ENCODE measurements around the gene FAM76A.
"Not testable (repeated sequence)": the region's sequence is repeated elsewhere in the genome, so short reads cannot be mapped to it uniquely, and the experiment has no call there.

The FAM76A gene

GRCh38 chr1:27807385-27807784 is 81.6 kb downstream of the FAM76A start:
- CTCF ChIA-PET: no interaction called here
- Histone ChIP-seq H3K4me1 (ENCODE audit: control extremely low read depth in 1 of 4, control insufficient read depth in 4 of 4, insufficient read depth in 4 of 4, low read length in 3 of 4) (no peaks in the 10 kb centered on the region), H3K27me3 (replicated peaks in 2 of 5; ENCODE audit: control insufficient read depth in 4 of 5, insufficient read depth in 5 of 5, low read length in 4 of 5) (no peaks in the 10 kb centered on the region), H3K4me3 (ENCODE audit: control insufficient read depth in 1 of 7, extremely low read depth in 1 of 7, insufficient read depth in 4 of 7, low read depth in 2 of 7, low read length in 6 of 7) (no peak overlapping the region), H3K9me3 (ENCODE audit: control extremely low read depth in 1 of 5, control insufficient read depth in 4 of 5, insufficient read depth in 2 of 5, low read depth in 1 of 5, low read length in 4 of 5) (no peaks in the 10 kb centered on the region), H3K27ac (ENCODE audit: insufficient read depth in 1 of 2, low read depth in 1 of 2, low read length in 2 of 2, poor library complexity in 1 of 2, severe bottlenecking in 2 of 2) (no peak overlapping the region), H3K36me3 (ENCODE audit: control insufficient read depth in 4 of 4, insufficient read depth in 4 of 4, low read length in 3 of 4) (peaks cover 5 to 25% (median 15%) of the 10 kb centered on the region in 4 experiments)
- 100% methylated on average over 1 of the region's 2 CpGs for WGBS (ENCODE audit: insufficient coverage)
- POLR2A ChIA-PET: no interaction called here
- no peak for DNase-seq

- WGBS (ENCODE audit: insufficient coverage): 100% methylated on average over 2 of the region's 3 CpGs
- CTCF ChIA-PET: not testable (repeated sequence)
Observed at GRCh38 chr1:27808131-27808530, 82.4 kb downstream of the FAM76A start.

GRCh38 chr1:27809883-27810282 is 84.1 kb downstream of the FAM76A start:
- Histone ChIP-seq H3K4me1 (ENCODE audit: control extremely low read depth in 1 of 4, control insufficient read depth in 4 of 4, insufficient read depth in 4 of 4, low read length in 3 of 4) (no peaks in the 10 kb centered on the region), H3K27ac (ENCODE audit: insufficient read depth in 1 of 2, low read depth in 1 of 2, low read length in 2 of 2, poor library complexity in 1 of 2, severe bottlenecking in 2 of 2) (no peak overlapping the region), H3K36me3 (ENCODE audit: control insufficient read depth in 4 of 4, insufficient read depth in 4 of 4, low read length in 3 of 4) (peaks cover 8 to 19% (median 18%) of the 10 kb centered on the region in 4 experiments), H3K4me3 (ENCODE audit: control insufficient read depth in 1 of 7, extremely low read depth in 1 of 7, insufficient read depth in 4 of 7, low read depth in 2 of 7, low read length in 6 of 7) (no peak overlapping the region), H3K27me3 (replicated peaks in 2 of 5; ENCODE audit: control insufficient read depth in 4 of 5, insufficient read depth in 5 of 5, low read length in 4 of 5) (no peaks in the 10 kb centered on the region), H3K9me3 (ENCODE audit: control extremely low read depth in 1 of 5, control insufficient read depth in 4 of 5, insufficient read depth in 2 of 5, low read depth in 1 of 5, low read length in 4 of 5) (no peaks in the 10 kb centered on the region)
- ChIA-PET POLR2A (no interaction called here), CTCF (no interaction called here)
- no CpG with 5 or more reads among the region's 1 CpG for WGBS (ENCODE audit: insufficient coverage)
- no peak for DNase-seq

More at GRCh38 chr1:27808131-27808530, 82.4 kb downstream of the FAM76A start:
- H3K9me3 ChIP-seq (ENCODE audit: control extremely low read depth in 1 of 5, control insufficient read depth in 4 of 5, insufficient read depth in 2 of 5, low read depth in 1 of 5, low read length in 4 of 5); POLR2A ChIA-PET; H3K27me3 ChIP-seq (replicated peaks in 2 of 5; ENCODE audit: control insufficient read depth in 4 of 5, insufficient read depth in 5 of 5, low read length in 4 of 5); H3K4me3 ChIP-seq (ENCODE audit: control insufficient read depth in 1 of 7, extremely low read depth in 1 of 7, insufficient read depth in 4 of 7, low read depth in 2 of 7, low read length in 6 of 7); DNase-seq; H3K4me1 ChIP-seq (ENCODE audit: control extremely low read depth in 1 of 4, control insufficient read depth in 4 of 4, insufficient read depth in 4 of 4, low read length in 3 of 4); H3K27ac ChIP-seq (ENCODE audit: insufficient read depth in 1 of 2, low read depth in 1 of 2, low read length in 2 of 2, poor library complexity in 1 of 2, severe bottlenecking in 2 of 2): not testable (repeated sequence)
- peaks cover 8 to 23% (median 18%) of the 10 kb centered on the region in 4 experiments for H3K36me3 ChIP-seq (ENCODE audit: control insufficient read depth in 4 of 4, insufficient read depth in 4 of 4, low read length in 3 of 4)

- CTCF ChIA-PET: no interaction called here
- 100% methylated on average over 3 of the region's 6 CpGs for WGBS (ENCODE audit: insufficient coverage)
- H3K27ac ChIP-seq (ENCODE audit: insufficient read depth in 1 of 2, low read depth in 1 of 2, low read length in 2 of 2, poor library complexity in 1 of 2, severe bottlenecking in 2 of 2): no peak overlapping the region
- no peaks in the 10 kb centered on the region for H3K4me1 ChIP-seq (ENCODE audit: control extremely low read depth in 1 of 4, control insufficient read depth in 4 of 4, insufficient read depth in 4 of 4, low read length in 3 of 4)
- no peaks in the 10 kb centered on the region for H3K27me3 ChIP-seq (replicated peaks in 2 of 5; ENCODE audit: control insufficient read depth in 4 of 5, insufficient read depth in 5 of 5, low read length in 4 of 5)
- DNase-seq: no peak
- POLR2A ChIA-PET: no interaction called here
- no peak overlapping the region for H3K4me3 ChIP-seq (ENCODE audit: control insufficient read depth in 1 of 7, extremely low read depth in 1 of 7, insufficient read depth in 4 of 7, low read depth in 2 of 7, low read length in 6 of 7)
- peaks cover 6 to 22% (median 18%) of the 10 kb centered on the region in 4 experiments for H3K36me3 ChIP-seq (ENCODE audit: control insufficient read depth in 4 of 4, insufficient read depth in 4 of 4, low read length in 3 of 4)
- H3K9me3 ChIP-seq (ENCODE audit: control extremely low read depth in 1 of 5, control insufficient read depth in 4 of 5, insufficient read depth in 2 of 5, low read depth in 1 of 5, low read length in 4 of 5): no peaks in the 10 kb centered on the region
Observed at GRCh38 chr1:27811741-27812500, 86.2 kb downstream of the FAM76A start.

Measured in common myeloid progenitor, CD34-positive (primary cell).